ENCODE results near the gene ARHGEF19. TPM values are rescaled to one million over a fixed set of nuclear protein-coding genes. Genes with fewer than 3 reads are reported as not detected.

ARHGEF19 gene
- total RNA-seq, 1 experiment from 2014 or later, result 21.0 TPM

- Histone ChIP-seq H3K36me3 (replicated peaks; ENCODE audit: control insufficient read depth, insufficient read depth, low read length) (peaks cover 3% of the 10 kb centered on the region), H3K4me3 (ENCODE audit: insufficient read depth, low read depth, low read length) (no peak overlapping the region), H3K27me3 (ENCODE audit: control insufficient read depth, insufficient read depth, low read length) (no peaks in the 10 kb centered on the region)
- no peak for DNase-seq
These were observed 16.9 kb downstream of the ARHGEF19 start for GRCh38 chr1:16195518-16195905.

- Histone ChIP-seq H3K36me3 (replicated peaks; ENCODE audit: control insufficient read depth, insufficient read depth, low read length) (no peaks in the 10 kb centered on the region), H3K4me3 (ENCODE audit: insufficient read depth, low read depth, low read length) (no peak overlapping the region), H3K27me3 (ENCODE audit: control insufficient read depth, insufficient read depth, low read length) (no peaks in the 10 kb centered on the region)
- DNase-seq, result no peak
These were observed 20.4 kb downstream of the ARHGEF19 start for GRCh38 chr1:16191916-16192546.

- H3K36me3 ChIP-seq (replicated peaks; ENCODE audit: control insufficient read depth, insufficient read depth, low read length), result no peaks in the 10 kb centered on the region
- no peak overlapping the region for H3K4me3 ChIP-seq (ENCODE audit: insufficient read depth, low read depth, low read length)
- no peaks in the 10 kb centered on the region for H3K27me3 ChIP-seq (ENCODE audit: control insufficient read depth, insufficient read depth, low read length)
- no peak for DNase-seq
These were observed 21.1 kb downstream of the ARHGEF19 start for GRCh38 chr1:16191309-16191708.

GRCh38 chr1:16189921-16190621, 22.4 kb downstream of the ARHGEF19 start:
- Histone ChIP-seq H3K27me3 (ENCODE audit: control insufficient read depth, insufficient read depth, low read length) (no peaks in the 10 kb centered on the region), H3K36me3 (replicated peaks; ENCODE audit: control insufficient read depth, insufficient read depth, low read length) (no peaks in the 10 kb centered on the region), H3K4me3 (ENCODE audit: insufficient read depth, low read depth, low read length) (no peak overlapping the region)
- DNase-seq, result no peak

GRCh38 chr1:16189003-16189402, 23.4 kb downstream of the ARHGEF19 start:
- H3K27me3 ChIP-seq (ENCODE audit: control insufficient read depth, insufficient read depth, low read length), result no peaks in the 10 kb centered on the region
- no peak for DNase-seq
- no peaks in the 10 kb centered on the region for H3K36me3 ChIP-seq (replicated peaks; ENCODE audit: control insufficient read depth, insufficient read depth, low read length)
- H3K4me3 ChIP-seq (ENCODE audit: insufficient read depth, low read depth, low read length), result no peak overlapping the region

DNA sequence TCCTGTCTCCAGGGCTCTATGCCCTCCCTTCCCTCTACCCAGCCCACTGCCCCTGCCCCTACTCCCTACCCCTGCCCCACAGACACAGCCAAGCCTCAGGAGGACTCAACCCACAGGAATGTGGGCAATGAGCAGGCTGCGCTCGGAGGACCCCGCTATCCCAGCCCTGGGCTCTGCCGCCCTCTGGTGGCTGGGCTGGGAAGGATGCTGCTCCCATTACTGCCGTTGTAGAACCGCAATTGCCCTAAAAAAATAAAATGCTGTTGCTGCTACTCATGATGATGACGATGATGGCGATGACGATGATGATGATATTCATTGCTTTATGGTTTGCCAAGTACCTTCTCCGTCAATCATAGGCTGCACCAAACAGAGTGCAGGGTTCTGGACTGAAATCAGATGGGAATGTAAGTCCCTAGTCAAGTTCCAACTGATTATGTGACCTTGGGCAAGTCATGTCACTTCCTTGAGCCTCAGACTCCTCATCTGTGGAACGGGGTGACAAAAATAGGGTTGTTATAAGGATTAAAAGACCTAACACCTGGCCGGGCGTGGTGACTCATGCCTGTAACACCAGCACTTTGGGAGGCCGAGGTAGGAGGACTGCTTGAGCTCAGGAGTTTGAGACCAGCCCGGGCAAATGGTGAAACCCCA, 24.6 kb downstream of the ARHGEF19 start:
- H3K27me3 ChIP-seq (ENCODE audit: control insufficient read depth, insufficient read depth, low read length), result no peaks in the 10 kb centered on the region
- H3K4me3 ChIP-seq (ENCODE audit: insufficient read depth, low read depth, low read length), result no peak overlapping the region
- H3K36me3 ChIP-seq (replicated peaks; ENCODE audit: control insufficient read depth, insufficient read depth, low read length), result no peaks in the 10 kb centered on the region
- peak; percentile 94 for DNase-seq

DNA sequence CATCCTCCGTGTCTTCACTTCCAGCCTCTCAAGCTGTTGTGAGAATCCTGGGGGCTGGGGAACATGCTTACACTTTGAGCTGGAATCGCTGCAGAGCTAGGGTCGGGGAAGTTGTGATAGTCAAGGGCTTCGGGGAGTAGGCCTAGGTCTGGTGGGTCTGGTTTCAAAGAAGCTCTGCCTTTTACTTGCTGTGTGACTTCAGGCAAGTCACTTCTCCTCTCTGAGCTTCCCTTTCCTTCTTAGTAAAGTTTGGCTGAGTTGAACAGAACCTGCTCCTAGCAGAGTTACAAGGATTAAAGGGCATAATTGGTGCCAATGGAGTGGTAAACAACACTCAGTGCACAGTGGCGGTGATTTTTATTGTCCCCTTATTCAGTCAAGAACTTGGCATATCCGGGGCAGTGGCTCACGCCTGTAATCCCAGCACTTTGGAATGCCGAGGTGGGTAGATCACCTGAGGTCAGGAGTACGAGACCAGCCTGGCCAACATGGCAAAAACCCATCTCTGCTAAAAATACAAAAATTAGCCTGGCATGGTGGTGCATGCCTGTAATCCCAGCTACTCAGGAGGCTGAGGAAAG, 25.7 kb downstream of the ARHGEF19 start:
- H3K4me3 ChIP-seq (ENCODE audit: insufficient read depth, low read depth, low read length), result no peak overlapping the region
- DNase-seq, result no peak
- no peaks in the 10 kb centered on the region for H3K27me3 ChIP-seq (ENCODE audit: control insufficient read depth, insufficient read depth, low read length)
- H3K36me3 ChIP-seq (replicated peaks; ENCODE audit: control insufficient read depth, insufficient read depth, low read length), result no peaks in the 10 kb centered on the region

DNA sequence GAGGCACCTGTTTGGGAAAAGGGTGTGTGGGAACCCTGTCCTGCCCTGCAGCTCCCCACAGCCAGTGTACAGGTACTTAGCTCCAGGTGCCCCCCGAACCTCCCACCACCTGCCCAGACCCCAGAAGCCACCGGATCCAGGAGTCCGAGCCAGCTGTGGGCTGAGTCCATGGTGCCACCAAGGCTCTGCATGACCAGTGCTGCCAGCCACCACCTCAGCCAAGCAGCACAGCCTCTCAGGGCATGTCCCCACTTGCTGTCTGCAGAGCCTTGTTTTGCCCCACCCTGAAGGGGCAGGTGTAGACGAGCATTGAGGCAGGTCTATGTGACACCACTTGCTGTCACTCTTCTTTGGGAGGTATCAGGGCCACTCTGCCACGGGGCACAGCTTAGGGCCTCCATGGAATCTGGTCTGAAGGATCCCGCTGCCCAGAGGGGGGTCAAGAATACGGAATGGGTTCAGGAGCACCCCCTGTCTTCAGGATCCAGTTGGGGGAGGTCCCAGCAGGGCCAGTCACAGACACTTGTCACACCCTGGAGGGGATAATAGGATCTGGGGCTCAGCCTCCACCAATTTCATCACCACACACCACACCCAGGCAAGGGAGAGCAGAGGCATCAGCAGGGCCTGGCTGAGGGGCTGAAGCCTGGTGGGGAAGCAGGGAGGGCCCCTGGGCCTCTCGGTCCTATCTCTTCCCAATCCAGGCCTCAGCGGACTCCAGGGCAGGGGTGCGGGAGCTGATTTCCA, 27.7 kb downstream of the ARHGEF19 start:
- H3K4me3 ChIP-seq (ENCODE audit: insufficient read depth, low read depth, low read length), result no peak overlapping the region
- no peaks in the 10 kb centered on the region for H3K27me3 ChIP-seq (ENCODE audit: control insufficient read depth, insufficient read depth, low read length)
- no peaks in the 10 kb centered on the region for H3K36me3 ChIP-seq (replicated peaks; ENCODE audit: control insufficient read depth, insufficient read depth, low read length)
- DNase-seq, result peak; percentile 51

DNA sequence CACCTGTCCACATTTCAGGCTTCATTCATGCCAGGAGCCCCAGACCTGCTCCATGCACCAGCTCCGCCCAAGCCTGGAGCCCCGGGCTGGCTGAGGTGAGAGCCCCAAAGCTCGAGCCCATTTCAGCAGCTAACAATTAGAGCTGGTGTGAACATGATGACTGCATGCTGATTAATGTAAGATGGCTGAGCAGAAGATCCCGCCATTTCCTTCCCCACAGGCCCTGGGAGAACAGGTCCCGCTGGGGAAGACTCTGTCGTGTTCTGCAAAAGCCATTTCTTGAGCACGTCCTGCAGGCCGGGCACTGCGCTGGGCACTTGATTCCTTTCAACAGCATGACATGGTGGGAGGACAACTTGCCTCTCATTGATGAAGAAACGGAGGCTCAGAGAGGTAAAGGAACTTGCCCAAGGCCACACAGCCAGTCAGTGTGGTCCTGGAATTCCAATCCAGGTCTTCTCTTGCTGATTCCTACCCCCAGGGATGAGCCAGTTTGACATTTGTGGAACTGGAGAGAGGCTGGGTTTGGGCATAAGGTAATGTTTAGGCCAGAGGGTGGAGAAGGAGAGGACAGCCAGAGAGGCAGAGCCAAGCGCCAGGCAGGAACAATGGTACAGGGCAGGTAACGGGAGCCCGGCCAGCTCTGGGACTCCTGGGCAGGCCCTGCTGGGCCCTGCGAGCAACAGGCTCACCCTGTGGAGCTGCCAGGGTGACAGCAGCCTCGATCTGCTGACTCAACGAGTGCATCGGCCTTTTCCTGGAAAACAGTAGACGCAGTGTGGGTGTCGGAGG, 28.5 kb downstream of the ARHGEF19 start:
- Histone ChIP-seq H3K27me3 (ENCODE audit: control insufficient read depth, insufficient read depth, low read length) (no peaks in the 10 kb centered on the region), H3K4me3 (ENCODE audit: insufficient read depth, low read depth, low read length) (no peak overlapping the region), H3K36me3 (replicated peaks; ENCODE audit: control insufficient read depth, insufficient read depth, low read length) (no peaks in the 10 kb centered on the region)
- peak; percentile 44 for DNase-seq

- DNase-seq, result no peak
- Histone ChIP-seq H3K27me3 (ENCODE audit: control insufficient read depth, insufficient read depth, low read length) (no peaks in the 10 kb centered on the region), H3K36me3 (replicated peaks; ENCODE audit: control insufficient read depth, insufficient read depth, low read length) (no peaks in the 10 kb centered on the region), H3K4me3 (ENCODE audit: insufficient read depth, low read depth, low read length) (no peak overlapping the region)
These were observed 29.3 kb downstream of the ARHGEF19 start for GRCh38 chr1:16183179-16183578.

DNA sequence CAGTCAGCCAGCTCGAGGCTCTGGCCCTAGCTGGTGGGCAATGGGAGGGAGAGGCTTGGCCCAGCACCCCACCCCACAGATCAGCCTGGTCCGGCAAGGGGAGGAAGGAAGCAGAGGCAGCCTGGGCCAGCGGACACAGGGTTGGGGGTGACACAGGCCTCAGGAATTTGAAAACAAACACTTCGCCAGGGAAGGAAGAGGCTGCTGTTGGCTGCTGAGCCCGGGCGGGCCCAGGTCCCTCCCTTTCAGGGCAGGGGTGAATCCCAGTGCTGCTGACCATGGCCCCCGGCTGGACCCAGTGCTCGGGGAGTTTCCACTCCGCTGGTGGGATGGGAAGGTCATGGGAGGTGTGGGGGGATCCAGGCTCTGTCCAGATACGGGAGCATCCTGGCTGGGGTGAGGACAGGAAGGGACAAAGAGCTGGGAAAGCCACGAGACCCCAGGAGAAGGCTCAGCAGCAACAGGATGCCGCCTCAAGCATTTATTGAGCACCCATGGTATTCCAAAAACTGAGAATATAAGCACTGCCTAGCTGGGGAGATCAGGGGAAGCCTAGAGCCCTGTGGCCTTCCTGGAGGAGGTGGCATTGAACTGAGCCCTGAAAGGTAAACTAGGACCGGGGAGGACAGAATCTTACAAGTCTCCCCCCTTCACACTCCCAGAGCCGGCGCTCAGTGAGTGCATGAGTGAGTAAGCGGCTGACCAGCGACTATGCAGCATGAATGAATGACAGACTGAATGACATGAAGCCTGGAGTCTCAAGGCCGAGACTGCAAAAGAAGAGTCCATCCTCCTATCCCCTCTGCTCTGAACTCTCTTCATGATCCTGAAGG, 30.3 kb downstream of the ARHGEF19 start:
- Histone ChIP-seq H3K4me3 (ENCODE audit: insufficient read depth, low read depth, low read length) (no peak overlapping the region), H3K36me3 (replicated peaks; ENCODE audit: control insufficient read depth, insufficient read depth, low read length) (no peaks in the 10 kb centered on the region), H3K27me3 (ENCODE audit: control insufficient read depth, insufficient read depth, low read length) (no peaks in the 10 kb centered on the region; the same call in 1 of the 2 replicates)
- peak; percentile 91 for DNase-seq

DNA sequence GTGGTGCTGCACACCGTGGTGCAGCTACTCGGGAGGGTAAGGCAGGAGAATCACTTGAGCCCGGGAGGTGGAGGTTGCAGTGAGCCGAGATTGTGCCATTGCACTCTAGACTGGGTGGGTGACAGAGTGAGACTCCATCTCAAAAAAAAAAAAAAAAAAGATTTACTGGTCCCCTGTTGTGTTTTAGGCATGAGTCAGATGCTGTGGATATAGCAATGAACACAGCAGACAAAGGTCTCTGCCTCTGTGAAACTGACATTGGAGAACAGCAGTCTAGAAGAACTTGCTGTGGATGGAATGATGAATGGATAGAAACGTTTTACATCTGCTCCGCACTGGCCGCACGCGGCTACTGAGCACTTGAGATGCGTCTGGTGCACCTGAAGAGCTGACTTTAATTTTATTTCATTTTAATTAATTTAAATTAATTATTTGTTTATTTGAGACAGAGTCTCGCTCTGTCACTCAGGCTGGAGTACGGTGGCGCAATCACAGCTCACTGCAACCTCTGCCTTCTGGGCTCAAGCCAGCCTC, 32.1 kb downstream of the ARHGEF19 start:
- H3K36me3 ChIP-seq (replicated peaks; ENCODE audit: control insufficient read depth, insufficient read depth, low read length), result no peaks in the 10 kb centered on the region
- no peak for DNase-seq
- H3K27me3 ChIP-seq (ENCODE audit: control insufficient read depth, insufficient read depth, low read length), result no peaks in the 10 kb centered on the region; the same call in 1 of the 2 replicates
- H3K4me3 ChIP-seq (ENCODE audit: insufficient read depth, low read depth, low read length), result no peak overlapping the region

Measured in H7 (cell line).